Prostate gland (tissue), 2 donors: Measurements from ENCODE around the gene ATG4D.

Experiments used
- CTCF ChIP-seq, 4 experiments: fragments of 200-600 bp in 2 of 4; fragments of 450-650 bp in 2 of 4; sonication (generic) in 2 of 4; IDR thresholded peaks; 1 replicate in 3 of 4; 2 replicates in 1 of 4; pipeline ENCODE4 v1.5.1; 2016 to 2019; ENCODE audit warnings: antibody characterized with exemption in 4 of 4, mild to moderate bottlenecking in 2 of 4, moderate library complexity in 2 of 4
- POLR2A ChIP-seq: fragments of 450-650 bp; IDR thresholded peaks from one replicate; pipeline ENCODE4 v1.6.1; 2016; ENCODE audit warnings: antibody characterized with exemption, mild to moderate bottlenecking
- POLR2AphosphoS5 ChIP-seq: sonication (generic); formaldehyde crosslinking; IDR thresholded peaks from one replicate; pipeline ENCODE4 v1.6.1; 2017; ENCODE audit warnings: antibody characterized with exemption

- TF ChIP-seq CTCF (IDR thresholded peaks at IDR 0.05) (no peak), POLR2A (no peak), POLR2AphosphoS5 (no peak)
These were observed 3.1 kb downstream of the ATG4D start for GRCh38 chr19:10546817-10547216.
